Gastroesophageal sphincter (tissue), 4 donors: Measurements from ENCODE around the gene PMEL. TPM values are rescaled to one million over a fixed set of nuclear protein-coding genes. Genes with fewer than 3 reads are reported as not detected.

Source experiments
- ATAC-seq: fragments of 150-250 bp; one replicate; pipeline ENCODE4 v1.9.1; 2016; ENCODE audit warnings: mild to moderate bottlenecking, moderate library complexity
- H3K27ac ChIP-seq, 4 donors: fragments of 200-600 bp; sonication (generic) in 3 of 4; 1 replicate in 3 of 4; 2 replicates in 1 of 4; pipeline ENCODE4 v1.5.1; 2016 to 2019
- H3K27me3 ChIP-seq: fragments of 200-600 bp; sonication (generic); one replicate; pipeline ENCODE4 v1.5.1; 2019
- H3K36me3 ChIP-seq, 2 donors: fragments of 200-600 bp; sonication (generic); one replicate each; pipeline ENCODE4 v1.5.1; 2019; ENCODE audit warnings: control low read depth in 1 of 2
- H3K4me1 ChIP-seq, 3 donors: fragments of 200-600 bp; sonication (generic); 1 replicate in 2 of 3; 2 replicates in 1 of 3; pipeline ENCODE4 v1.5.1; 2016 to 2019; ENCODE audit warnings: control low read depth in 2 of 3
- H3K4me3 ChIP-seq, 2 donors: fragments of 200-600 bp; sonication (generic); one replicate each; pipeline ENCODE4 v1.5.1; 2019; ENCODE audit warnings: mild to moderate bottlenecking in 1 of 2, moderate library complexity in 1 of 2
- H3K9me3 ChIP-seq, 3 donors: fragments of 200-600 bp; sonication (generic); one replicate each; pipeline ENCODE4 v1.5.1; 2017 to 2019; ENCODE audit warnings: control low read depth in 2 of 3
- CTCF ChIP-seq, 4 experiments: fragments of 200-600 bp in 2 of 4; fragments of 450-650 bp in 2 of 4; sonication (generic) in 1 of 4; IDR thresholded peaks; one replicate each; pipeline ENCODE4 v1.5.1; 2017 to 2019; ENCODE audit warnings: antibody characterized with exemption in 4 of 4, mild to moderate bottlenecking in 2 of 4, moderate library complexity in 2 of 4
- EP300 ChIP-seq: sonication (generic); formaldehyde crosslinking; IDR thresholded peaks from one replicate; pipeline ENCODE4 v1.6.1; 2017; ENCODE audit warnings: antibody characterized with exemption, mild to moderate bottlenecking
- POLR2A ChIP-seq, 2 donors: fragments of 450-650 bp; IDR thresholded peaks; one replicate each; pipeline ENCODE4 v1.6.1; 2017; ENCODE audit warnings: antibody characterized with exemption in 2 of 2, mild to moderate bottlenecking in 2 of 2, moderate library complexity in 1 of 2
- POLR2AphosphoS5 ChIP-seq: sonication (generic); formaldehyde crosslinking; IDR thresholded peaks from one replicate; pipeline ENCODE4 v1.6.1; 2017; ENCODE audit warnings: antibody characterized with exemption
- WGBS, 2 donors: methylation state at CpG; one replicate each; pipeline ENCODE4 v1.1.5; 2018; ENCODE audit warnings: low coverage in 1 of 2; 5-methylcytosine and 5-hydroxymethylcytosine counted together
- total RNA-seq, 4 donors: library from RNA; depleted of rRNA; stranded (reverse); fragments of >200 nt; gene quantifications; one replicate each; pipeline ENCODE4 v1.1.0, GENCODE V29; 2016

PMEL gene
- total RNA-seq, 4 donors from 2014 or later, result 0.20 to 4.7 (median 0.67) TPM; not detected in 1

- peaks cover 0 to 34% of the 10 kb centered on the region in 2 donors for H3K36me3 ChIP-seq
- ATAC-seq, result peak; percentile 11
- TF ChIP-seq EP300 (no peak), POLR2A (IDR thresholded peaks at IDR 0.05) (no peak), CTCF (IDR thresholded peaks at IDR 0.05) (no peak), POLR2AphosphoS5 (no peak)
- H3K9me3 ChIP-seq, result no peaks in the 10 kb centered on the region
- H3K27ac ChIP-seq, result peak overlapping the region; percentile 88 to 95 (median 92)
- WGBS, 2 donors, result 10 to 29% methylated on average over 2 to 3 of the region's 3 CpGs
- H3K4me3 ChIP-seq, result peak overlapping the region in 1 of 2 donors; percentile 58
- no peaks in the 10 kb centered on the region for H3K27me3 ChIP-seq
- peaks cover 3 to 69% (median 18%) of the 10 kb centered on the region in 3 donors for H3K4me1 ChIP-seq
Measured at GRCh38 chr12:55972042-55972441, 6.2 kb upstream of the PMEL start.

GRCh38 chr12:55970775-55971174, 4.9 kb upstream of the PMEL start:
- Histone ChIP-seq H3K27ac (peak overlapping the region in 3 of 4 donors; percentile 88 to 94 (median 90)), H3K36me3 (peaks cover 0 to 30% of the 10 kb centered on the region in 2 donors), H3K4me3 (no peak overlapping the region), H3K4me1 (peaks cover 3 to 63% (median 8%) of the 10 kb centered on the region in 3 donors), H3K9me3 (no peaks in the 10 kb centered on the region), H3K27me3 (no peaks in the 10 kb centered on the region)
- ATAC-seq, result no peak
- WGBS, 2 donors, result 70 to 73% methylated on average over 4 to 6 of the region's 7 CpGs
- TF ChIP-seq CTCF (IDR thresholded peaks at IDR 0.05) (no peak), POLR2AphosphoS5 (no peak), POLR2A (IDR thresholded peaks at IDR 0.05) (no peak), EP300 (no peak)

GRCh38 chr12:55969356-55969755, 3.5 kb upstream of the PMEL start:
- no peak for ATAC-seq
- no peak overlapping the region for H3K4me3 ChIP-seq
- no peaks in the 10 kb centered on the region for H3K9me3 ChIP-seq
- H3K4me1 ChIP-seq, result peaks cover 2 to 52% (median 3%) of the 10 kb centered on the region in 3 donors
- H3K36me3 ChIP-seq, result peaks cover 0 to 30% of the 10 kb centered on the region in 2 donors
- TF ChIP-seq POLR2A (IDR thresholded peaks at IDR 0.05), result no peak
- TF ChIP-seq CTCF (IDR thresholded peaks at IDR 0.05), result no peak
- no peaks in the 10 kb centered on the region for H3K27me3 ChIP-seq
- WGBS, 2 donors, result 75% methylated on average over 1 to 4 of the region's 4 CpGs
- H3K27ac ChIP-seq, result peak overlapping the region in 1 of 4 donors; percentile 91

- peak; percentile 95 for ATAC-seq
- 0 to 2% methylated on average over 8 to 22 of the region's 45 CpGs for WGBS, 2 donors
- no peaks in the 10 kb centered on the region for H3K9me3 ChIP-seq
- TF ChIP-seq EP300 (no peak), POLR2A (IDR thresholded peaks at IDR 0.05) (peak; percentile 58 to 73), CTCF (IDR thresholded peaks at IDR 0.05) (no peak), POLR2AphosphoS5 (peak; percentile 89)
- H3K36me3 ChIP-seq, result peaks cover 0 to 30% of the 10 kb centered on the region in 2 donors
- H3K4me3 ChIP-seq, result peak within 1 kb of the TSS; percentile 91 to 93
- peak within 1 kb of the TSS; percentile 68 to 91 (median 88) for H3K27ac ChIP-seq
- H3K27me3 ChIP-seq, result no peaks in the 10 kb centered on the region
- H3K4me1 ChIP-seq, result peaks cover 2 to 39% (median 3%) of the 10 kb centered on the region in 3 donors
Measured at GRCh38 chr12:55966408-55967281, 803 bp upstream of the PMEL start, which contains the start of gene CDK2. Gene CDK2, plus strand, starts transcription at chr12:55966830. Its CDS starts 179 bp downstream, at chr12:55967009.
